HG03039 (cell line): Measurements from ENCODE around the gene SRSF10.

ENCODE experiments used
- ATAC-seq: cut with Tn5 transposase; IDR thresholded peaks from one replicate; pipeline ENCODE4 v1.9.1; 2021; ENCODE audit warnings: mild to moderate bottlenecking, moderate library complexity; ENCODE audit not compliant: unreplicated experiment

Gene SRSF10

GRCh38 chr1:23914921-23915320 lies 65.2 kb downstream of the SRSF10 start:
- ATAC-seq = no peak
